Activated T-cell treated with anti-CD3 and anti-CD28 coated beads for 24 hours (primary cell): ENCODE measurements around the gene UBXN2A.
A peak's percentile ranks its signal among the peaks of the same experiment; 100 is the strongest.

Experiments used
- DNase-seq: peaks from one replicate; pipeline ENCODE4 v3.0.0-alpha.2; 2020; ENCODE audit warnings: low read depth

UBXN2A gene

GRCh38 chr2:23939987-23940717 is at the start of gene UBXN2A:
UBXN2A (plus strand) TSS chr2:23940463; CDS start chr2:23958315, 17,852 bp downstream.
- peak; percentile 61 for DNase-seq

GRCh38 chr2:23900133-23900532 is 40.1 kb upstream of the UBXN2A start:
- DNase-seq, result no peak

DNA sequence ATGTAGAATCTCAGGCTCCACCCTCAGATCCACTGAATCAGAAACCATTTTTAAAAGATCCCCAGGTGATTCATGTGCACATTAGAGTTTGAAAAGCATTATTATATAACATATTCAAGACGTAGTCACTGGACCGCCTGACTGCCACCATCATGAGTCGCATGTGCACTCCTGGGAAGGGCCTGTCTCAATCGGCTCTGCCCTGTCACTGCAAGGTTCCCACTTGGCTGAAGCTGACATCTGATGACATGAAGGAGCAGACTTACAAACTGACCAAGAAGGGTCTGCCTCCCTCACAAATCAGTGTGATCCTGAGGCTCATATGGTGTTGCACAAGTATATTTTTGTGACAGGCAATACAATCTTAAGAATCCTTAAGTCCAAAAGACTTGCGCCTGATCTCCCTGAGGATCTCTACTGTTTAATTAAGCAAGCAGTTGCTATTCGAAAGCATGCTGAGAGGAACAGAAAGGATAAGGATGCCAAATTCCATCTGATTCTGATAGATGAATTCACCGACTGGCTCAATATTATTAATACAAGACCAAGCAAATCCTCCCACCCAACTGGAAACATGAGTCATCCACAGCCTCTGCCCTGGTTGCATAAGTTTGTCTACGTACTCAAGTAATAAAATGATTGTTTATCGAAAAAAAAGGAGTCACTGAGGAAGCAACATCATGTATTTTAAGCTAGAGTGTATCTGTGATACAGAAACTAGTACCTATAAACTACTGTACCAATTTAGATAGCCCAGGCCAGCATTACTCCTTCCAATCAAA is 39.5 kb upstream of the UBXN2A start:
- no peak for DNase-seq

- no peak for DNase-seq
Measured at GRCh38 chr2:23901966-23902846, 38.1 kb upstream of the UBXN2A start.

- no peak for DNase-seq
Measured at GRCh38 chr2:23903034-23903433, 37.2 kb upstream of the UBXN2A start.

- no peak for DNase-seq
Measured at GRCh38 chr2:23904215-23904614, 36.0 kb upstream of the UBXN2A start.

DNA sequence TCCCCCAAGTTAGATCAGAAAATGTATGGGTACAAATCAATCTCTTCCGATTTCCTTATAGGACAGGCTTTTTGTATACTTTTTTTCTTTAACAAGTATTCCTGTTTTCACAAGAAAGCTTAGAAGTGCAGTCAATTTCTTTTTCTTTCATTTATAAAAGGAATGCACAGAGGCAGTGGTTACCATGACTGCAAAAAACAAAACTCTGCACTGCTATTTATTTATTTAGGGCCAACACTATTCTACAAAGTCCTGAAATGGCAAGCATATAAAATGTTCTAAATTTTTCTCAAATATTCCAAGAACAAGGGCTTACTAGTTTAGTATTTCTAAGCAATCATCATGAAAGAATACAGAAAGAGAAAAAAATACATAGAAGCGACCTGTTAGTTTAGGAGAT is 35.6 kb upstream of the UBXN2A start:
- no peak for DNase-seq

- DNase-seq, result no peak
Measured at GRCh38 chr2:23905155-23905554, 35.1 kb upstream of the UBXN2A start.

DNA sequence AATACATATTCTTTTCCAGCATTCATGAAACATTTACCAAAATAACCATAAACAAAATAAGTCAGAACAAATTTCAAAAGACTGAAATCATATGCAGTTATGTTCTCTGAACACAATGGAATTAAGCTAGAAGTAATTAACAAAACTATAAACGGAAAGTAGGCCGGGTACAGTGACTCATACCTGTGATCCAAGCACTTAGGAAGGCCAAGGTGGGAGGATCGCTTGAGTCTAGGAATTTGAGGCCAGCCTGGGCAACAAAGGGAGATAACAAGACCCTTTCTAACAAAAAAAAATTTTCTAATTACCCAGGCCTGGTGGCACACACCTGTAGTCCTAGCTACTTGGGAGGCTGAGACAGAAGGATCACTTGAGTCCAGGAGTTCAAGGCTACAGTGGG is 28.2 kb upstream of the UBXN2A start:
- no peak for DNase-seq

DNA sequence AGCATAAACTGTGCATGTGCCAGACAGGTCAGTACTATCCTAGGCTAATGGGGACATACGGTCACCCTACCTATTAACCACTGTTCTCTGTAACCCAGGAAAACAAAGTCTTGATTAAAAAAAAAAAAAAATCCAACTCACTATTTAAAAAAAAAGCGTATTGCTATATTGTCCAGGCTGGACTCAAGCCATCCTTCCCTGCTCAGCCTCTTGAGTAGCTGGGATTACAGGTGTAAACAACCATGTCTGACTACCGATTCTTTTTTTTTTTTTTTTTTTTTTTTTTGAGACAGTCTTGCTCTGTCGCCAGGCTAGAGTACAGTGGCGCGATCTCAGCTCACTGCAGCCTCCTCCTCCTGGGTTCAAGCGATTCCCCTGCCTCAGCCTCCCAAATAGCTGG is 24.9 kb upstream of the UBXN2A start:
- no peak for DNase-seq

GRCh38 chr2:23916727-23917405 is 23.4 kb upstream of the UBXN2A start:
- DNase-seq, result no peak

DNA sequence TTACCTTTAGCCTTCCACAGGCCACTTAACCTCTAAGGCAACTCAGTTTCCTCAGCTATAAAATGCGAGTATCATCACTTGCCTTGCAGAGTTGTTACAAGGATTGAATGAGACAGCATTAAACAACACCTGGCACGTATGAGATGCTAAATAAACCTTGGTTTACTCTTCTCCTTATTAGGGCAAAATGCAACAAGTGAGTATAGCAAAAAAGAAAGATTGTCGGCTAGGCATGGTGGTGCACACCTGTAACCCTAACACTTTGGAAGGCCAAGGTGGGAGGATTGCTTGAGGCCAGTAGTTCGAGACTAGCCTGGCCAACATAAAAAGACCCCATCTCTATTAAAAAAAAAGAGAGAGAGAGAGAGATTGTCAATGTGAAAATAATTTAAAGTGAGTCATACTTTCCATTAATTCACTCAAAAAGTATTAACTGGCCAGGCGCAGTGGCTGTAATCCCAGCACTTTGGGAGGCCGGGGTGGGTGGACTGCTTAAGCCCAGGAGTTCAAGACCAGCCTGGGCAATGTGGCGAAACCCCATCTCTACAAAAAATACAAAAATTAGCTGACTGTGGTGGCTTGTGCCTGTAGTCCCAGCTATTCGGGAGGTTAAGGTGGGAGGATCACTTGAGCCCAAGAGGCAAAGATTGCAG is 21.3 kb upstream of the UBXN2A start:
- no peak for DNase-seq

DNA sequence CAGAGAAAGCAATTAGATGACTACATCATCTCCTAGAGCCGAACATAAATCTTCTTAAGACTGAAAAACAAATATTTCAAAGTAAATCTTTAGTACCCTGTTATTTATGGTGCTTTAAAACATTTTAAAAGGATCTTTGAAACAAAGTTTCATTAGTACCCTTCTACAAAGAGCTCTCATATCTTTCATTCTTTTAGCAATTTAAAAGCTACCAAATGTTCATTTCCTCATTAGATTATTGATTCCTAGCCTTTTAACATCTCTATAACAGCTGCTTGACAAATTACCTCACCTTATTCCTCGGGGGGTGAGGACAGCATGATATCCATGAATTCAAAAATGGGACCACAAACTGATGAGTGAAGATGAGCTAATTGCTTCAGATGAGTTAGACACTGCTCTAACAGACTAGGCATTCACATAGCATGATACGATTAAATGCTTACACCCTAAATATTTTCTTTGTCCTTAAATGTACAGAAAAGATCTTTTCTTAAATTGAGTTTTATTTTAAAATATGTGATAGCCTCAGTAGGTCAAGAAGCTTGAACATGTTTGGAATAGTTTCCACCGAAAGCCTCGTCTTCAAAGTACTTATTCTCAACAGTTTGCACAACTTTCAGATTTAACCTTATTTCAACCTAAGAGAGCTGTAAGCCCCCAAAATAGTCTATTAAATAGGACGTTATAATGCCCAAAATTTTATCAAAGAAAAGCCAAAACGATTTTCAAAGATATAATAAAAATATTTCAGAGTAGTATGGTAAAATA is 15.5 kb upstream of the UBXN2A start:
- DNase-seq, result no peak

DNA sequence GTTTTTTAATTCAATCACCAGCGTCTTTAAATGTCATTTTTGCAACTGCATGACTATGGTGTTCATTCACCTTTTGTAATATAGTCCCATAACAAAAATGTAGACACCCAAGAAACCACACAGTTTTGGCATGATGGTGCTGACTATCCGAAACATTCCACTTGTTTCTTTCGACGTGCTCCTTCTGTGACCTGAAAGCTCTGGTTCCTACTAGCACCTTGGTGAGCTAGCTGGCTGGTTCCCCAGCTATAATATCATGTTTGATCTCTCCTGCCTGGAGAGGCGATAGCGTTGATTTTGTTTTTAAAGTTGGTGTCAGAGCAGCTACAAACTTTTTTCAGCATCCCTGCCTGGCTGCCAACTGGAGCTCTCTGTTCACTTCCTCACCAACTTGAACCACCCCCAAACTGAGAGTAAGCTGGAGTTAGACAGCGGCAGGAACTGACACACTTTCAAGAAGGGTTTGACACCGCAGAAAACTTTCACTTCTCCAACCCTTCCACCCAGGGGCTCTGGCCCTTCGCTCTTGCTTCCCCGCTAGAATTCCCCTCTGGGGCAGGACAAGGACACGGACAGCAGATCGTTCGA is 14.5 kb upstream of the UBXN2A start:
- DNase-seq, result peak; percentile 55

DNA sequence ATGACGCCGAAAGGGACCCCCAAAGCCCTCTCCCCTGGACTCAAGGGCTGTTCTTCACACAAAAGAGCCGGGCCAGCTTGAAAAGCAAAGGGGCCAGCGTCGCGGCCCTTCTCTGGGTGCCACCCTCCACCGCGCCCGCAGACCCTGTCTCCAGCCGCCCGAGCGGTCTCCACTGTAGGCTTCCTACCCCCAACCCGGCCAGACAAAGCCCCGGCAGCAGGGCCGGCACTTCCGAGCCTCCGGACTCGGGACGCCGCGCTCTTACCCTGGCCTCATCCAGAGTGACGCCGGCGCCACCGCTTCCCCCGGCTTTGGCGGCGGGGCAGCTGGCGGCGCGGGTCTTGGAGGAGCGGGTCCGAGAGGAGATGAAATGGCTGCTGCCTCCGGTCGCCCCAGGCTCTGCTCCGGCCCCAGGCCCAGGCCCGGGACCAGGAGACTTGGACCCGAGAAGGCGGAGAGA is 13.9 kb upstream of the UBXN2A start:
- no peak for DNase-seq

DNA sequence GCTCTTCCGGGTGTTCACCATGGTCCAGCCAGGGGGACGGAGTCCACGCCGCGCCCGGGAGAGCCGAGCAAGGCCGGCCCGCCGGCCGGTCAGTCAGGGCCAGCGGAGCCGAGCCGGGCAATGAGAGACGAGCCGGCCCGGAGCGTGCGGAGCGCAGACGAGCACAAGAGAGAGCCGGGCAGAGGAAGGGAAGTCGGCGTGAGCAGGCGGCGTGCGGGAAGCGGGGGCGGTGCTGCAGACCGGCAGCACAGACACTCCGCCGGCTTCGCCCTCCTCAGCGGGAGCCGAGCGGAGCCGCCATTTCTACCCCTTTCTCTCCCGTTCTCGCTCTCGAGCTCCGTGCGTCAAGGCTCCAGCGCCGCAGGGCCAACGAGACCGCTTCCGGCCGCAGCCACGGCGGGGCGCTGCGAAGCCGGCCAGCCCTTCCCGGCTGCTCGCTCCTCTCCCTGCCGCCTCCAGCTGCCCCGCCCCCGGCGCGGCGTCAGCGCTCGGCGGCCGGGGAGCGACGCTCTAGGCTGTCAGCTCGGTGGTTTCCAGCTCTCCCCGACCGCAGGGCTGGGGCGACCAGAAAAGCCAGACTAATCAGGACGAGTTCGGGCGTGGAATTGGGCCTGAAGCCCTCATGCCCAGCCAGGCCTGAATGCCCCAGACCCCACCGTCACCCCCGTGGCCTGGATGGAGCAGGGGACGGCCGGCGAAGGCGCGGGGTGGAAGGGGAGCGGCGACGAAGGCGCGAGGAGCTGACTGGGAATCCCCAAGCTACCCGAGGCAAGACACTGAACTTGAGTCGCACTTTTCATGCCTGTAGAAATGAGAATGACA is 13.3 kb upstream of the UBXN2A start, which contains the start of gene ATAD2B:
ATAD2B (minus strand) TSS at position 374 of the 822 bp plus-strand sequence; CDS start at position 21, 353 bp downstream.
- DNase-seq, result peak; percentile 91

DNA sequence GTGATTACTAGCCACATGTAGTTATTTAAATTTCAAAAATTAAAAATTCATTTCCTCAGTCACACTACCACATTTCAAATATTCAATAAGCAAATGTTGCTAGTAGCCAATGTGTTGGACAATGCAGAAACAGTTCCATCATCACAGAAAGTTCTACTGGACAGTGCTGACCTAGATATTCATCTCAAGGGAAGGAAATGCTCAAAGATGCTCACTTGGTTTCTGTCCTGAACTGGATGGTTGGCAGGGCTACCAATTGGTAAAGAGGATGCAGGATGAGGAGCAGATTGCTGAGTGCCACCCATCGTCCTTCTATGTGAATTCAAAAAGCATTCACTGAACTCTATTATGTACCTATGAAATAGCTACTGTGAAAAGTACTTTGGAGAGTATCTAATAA is 6.0 kb upstream of the UBXN2A start:
- DNase-seq, result no peak

DNA sequence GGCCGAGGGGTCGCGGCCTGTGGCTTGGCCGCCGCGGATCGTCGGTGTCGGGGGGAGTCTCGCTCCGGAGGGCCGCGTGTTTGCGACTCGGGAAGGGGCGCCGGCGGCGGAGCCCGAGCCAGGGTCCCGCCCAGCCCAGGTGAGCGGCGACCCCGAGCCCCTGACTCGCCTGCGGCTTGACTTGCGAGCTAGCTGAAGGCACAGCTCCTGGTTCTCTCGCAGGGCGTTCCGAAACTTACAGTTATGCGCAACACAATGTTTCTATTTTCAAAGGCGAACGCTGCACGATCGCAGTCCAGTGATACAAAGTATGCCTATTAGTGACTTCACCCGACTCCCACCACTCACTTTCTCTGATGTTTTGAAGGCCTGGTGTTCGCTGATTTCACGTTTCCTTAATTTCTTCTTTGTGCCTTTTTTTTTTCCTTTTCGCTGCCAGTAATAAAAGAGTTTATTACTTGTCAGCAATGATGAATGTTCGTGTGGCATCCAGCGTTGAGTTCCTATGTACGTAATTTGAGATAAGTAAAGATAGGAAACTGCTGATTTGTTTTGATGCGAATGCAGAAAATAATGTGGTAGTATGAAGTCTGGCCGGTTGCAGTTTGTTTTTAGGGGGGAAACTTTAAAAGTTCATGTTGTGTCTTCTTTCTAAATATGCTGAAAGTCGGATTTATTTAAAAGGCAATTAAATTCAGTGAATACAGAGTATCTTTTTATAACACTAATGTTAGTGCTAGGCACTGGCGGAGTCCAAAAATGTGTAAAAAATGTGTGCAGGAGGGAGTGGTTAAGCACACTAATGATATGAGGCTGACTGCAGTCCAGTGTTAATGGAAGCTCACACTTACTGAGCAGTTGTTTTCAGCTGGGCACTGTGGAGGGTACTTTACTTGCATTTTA is 706 bp downstream of the UBXN2A start:
- DNase-seq, result peak; percentile 26
